Coronary artery (tissue), 2 donors: ENCODE measurements around the gene LEKR1.

Source experiments
- DNase-seq: peaks from one replicate; pipeline ENCODE4 v3.0.0-alpha.2; 2017; ENCODE audit warnings: low spot score
- H3K27ac ChIP-seq, 2 donors: fragments of 200-600 bp; sonication (generic); one replicate each; pipeline ENCODE4 v1.5.1; 2016 to 2019
- H3K4me3 ChIP-seq: fragments of 200-600 bp; sonication (generic); 2 replicates; pipeline ENCODE4 v1.5.1; 2016; ENCODE audit warnings: mild to moderate bottlenecking, moderate library complexity
- TF ChIP-seq, protein P1 (sequence below): fragments of 200-600 bp; sonication (generic); IDR thresholded peaks from one replicate; pipeline ENCODE4 v1.5.1; 2019; ENCODE audit warnings: antibody characterized with exemption

Gene LEKR1

GRCh38 chr3:157023226-157023625 lies 197.1 kb downstream of the LEKR1 start:
- Histone ChIP-seq H3K27ac (no peak overlapping the region), H3K4me3 (no peak overlapping the region)
- no peak for DNase-seq
- TF ChIP-seq, protein P1, sequence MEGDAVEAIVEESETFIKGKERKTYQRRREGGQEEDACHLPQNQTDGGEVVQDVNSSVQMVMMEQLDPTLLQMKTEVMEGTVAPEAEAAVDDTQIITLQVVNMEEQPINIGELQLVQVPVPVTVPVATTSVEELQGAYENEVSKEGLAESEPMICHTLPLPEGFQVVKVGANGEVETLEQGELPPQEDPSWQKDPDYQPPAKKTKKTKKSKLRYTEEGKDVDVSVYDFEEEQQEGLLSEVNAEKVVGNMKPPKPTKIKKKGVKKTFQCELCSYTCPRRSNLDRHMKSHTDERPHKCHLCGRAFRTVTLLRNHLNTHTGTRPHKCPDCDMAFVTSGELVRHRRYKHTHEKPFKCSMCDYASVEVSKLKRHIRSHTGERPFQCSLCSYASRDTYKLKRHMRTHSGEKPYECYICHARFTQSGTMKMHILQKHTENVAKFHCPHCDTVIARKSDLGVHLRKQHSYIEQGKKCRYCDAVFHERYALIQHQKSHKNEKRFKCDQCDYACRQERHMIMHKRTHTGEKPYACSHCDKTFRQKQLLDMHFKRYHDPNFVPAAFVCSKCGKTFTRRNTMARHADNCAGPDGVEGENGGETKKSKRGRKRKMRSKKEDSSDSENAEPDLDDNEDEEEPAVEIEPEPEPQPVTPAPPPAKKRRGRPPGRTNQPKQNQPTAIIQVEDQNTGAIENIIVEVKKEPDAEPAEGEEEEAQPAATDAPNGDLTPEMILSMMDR, result no peak

- Histone ChIP-seq H3K4me3 (no peak overlapping the region), H3K27ac (no peak overlapping the region)
- no peak for DNase-seq
- TF ChIP-seq, protein P1, result no peak
Observed at GRCh38 chr3:157026091-157026490, 199.9 kb downstream of the LEKR1 start.

GRCh38 chr3:157027861-157028745 lies 201.9 kb downstream of the LEKR1 start:
- Histone ChIP-seq H3K27ac (no peak overlapping the region), H3K4me3 (no peak overlapping the region)
- DNase-seq, result no peak
- TF ChIP-seq, protein P1, result no peak

- TF ChIP-seq, protein P1, result no peak
- H3K4me3 ChIP-seq, result no peak overlapping the region
- H3K27ac ChIP-seq, result no peak overlapping the region
- no peak for DNase-seq
Observed at GRCh38 chr3:157029365-157029790, 203.2 kb downstream of the LEKR1 start.

DNA sequence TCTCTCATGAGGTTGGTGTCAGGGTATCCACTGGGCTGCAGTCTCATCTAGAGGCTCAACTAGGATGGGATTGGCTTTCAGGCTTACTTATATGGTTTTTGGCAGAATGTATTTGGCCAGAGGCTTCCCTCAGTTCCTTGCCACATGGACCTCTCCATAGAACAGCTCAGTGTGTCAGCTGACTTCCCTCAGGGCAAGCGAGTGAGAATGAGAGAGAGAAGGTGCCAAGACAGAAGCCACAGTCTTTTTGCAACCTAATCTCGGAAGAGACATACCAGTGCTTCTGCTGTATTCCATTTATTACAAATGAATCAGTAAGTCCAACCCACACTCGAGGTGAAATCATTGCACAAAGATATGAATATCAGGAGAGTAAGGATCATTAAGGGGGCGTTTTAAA lies 204.6 kb downstream of the LEKR1 start:
- no peak overlapping the region for H3K4me3 ChIP-seq
- TF ChIP-seq, protein P1, result no peak
- H3K27ac ChIP-seq, result no peak overlapping the region
- no peak for DNase-seq

DNA sequence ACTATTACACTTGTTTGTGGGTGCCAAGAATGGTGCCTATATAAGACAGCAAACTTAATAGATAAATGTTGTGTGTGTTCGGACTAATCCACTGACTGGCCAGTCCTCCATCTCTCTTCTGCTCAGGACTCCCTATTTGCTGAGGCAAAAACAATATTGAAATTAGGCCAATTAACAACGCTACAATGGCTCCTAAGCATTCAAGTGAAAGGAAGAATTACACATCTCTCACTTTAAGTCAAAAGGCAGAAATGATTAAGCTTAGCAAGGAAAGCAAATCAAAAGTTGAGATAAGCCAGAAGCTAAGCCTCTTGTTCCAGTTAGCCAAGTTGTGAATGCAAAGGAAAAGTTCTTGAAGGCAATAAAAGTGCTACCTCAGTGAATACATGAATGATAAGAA lies 206.8 kb downstream of the LEKR1 start:
- Histone ChIP-seq H3K4me3 (no peak overlapping the region), H3K27ac (no peak overlapping the region)
- TF ChIP-seq, protein P1, result no peak
- no peak for DNase-seq

DNA sequence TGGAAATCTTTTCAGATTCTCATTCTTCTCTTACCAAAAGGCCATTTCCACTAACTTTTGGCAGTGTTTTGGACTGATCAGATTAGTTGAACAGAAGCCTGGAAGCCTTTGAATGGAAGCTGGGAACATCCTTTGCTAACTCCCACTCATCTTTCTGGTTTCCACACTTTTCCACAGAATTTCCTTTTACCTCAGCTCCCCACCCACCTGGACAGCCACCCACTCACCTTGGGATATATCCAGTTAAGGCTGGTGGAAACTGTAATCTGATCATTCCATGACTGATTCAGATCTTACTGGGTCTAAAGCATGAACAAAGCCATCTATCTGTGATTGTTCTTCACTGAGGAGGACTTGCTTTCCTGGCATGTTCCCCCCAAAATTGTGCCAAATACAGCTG lies 214.3 kb downstream of the LEKR1 start:
- no peak overlapping the region for H3K27ac ChIP-seq
- no peak overlapping the region for H3K4me3 ChIP-seq
- TF ChIP-seq, protein P1, result no peak
- no peak for DNase-seq
